Measurements from ENCODE around the gene WDR54.
"Not testable (repeated sequence)": the region's sequence is repeated elsewhere in the genome, so short reads cannot be mapped to it uniquely, and the experiment has no call there.

WDR54 gene

GRCh38 chr2:74418312-74418711, 3.2 kb upstream of the WDR54 start:
- DNase-seq (ENCODE audit: low read depth in 1 of 2, low spot score in 1 of 2) = no peak
- Histone ChIP-seq H3K4me3 (replicated peaks; ENCODE audit: insufficient read depth, low read length) (no peak overlapping the region), H3K27ac (replicated peaks) (no peak overlapping the region), H3K27me3 (ENCODE audit: insufficient read depth, poor library complexity, severe bottlenecking) (peaks cover 30% of the 10 kb centered on the region)
- TF ChIP-seq POLR2AphosphoS5 (IDR thresholded peaks at IDR 0.05; ENCODE audit: low read depth) (no peak), CTCF (IDR thresholded peaks at IDR 0.05; ENCODE audit: insufficient read depth, low read length) (no peak), SPI1 (IDR thresholded peaks at IDR 0.05; ENCODE audit: borderline replicate concordance, low read depth) (no peak), REST (IDR thresholded peaks at IDR 0.05; ENCODE audit: insufficient replicate concordance, low read depth) (no peak), GABPA (IDR thresholded peaks at IDR 0.05; ENCODE audit: low read depth) (no peak)

GRCh38 chr2:74419345-74419744, 2.2 kb upstream of the WDR54 start:
- H3K4me3 ChIP-seq (replicated peaks; ENCODE audit: insufficient read depth, low read length) = no peak overlapping the region
- peaks cover 24% of the 10 kb centered on the region for H3K27me3 ChIP-seq (ENCODE audit: insufficient read depth, poor library complexity, severe bottlenecking)
- H3K27ac ChIP-seq (replicated peaks) = no peak overlapping the region
- DNase-seq (ENCODE audit: low read depth in 1 of 2, low spot score in 1 of 2) = no peak
- no peak for TF ChIP-seq POLR2AphosphoS5 (IDR thresholded peaks at IDR 0.05; ENCODE audit: low read depth)
- TF ChIP-seq GABPA (IDR thresholded peaks at IDR 0.05; ENCODE audit: low read depth) = no peak
- TF ChIP-seq CTCF (IDR thresholded peaks at IDR 0.05; ENCODE audit: insufficient read depth, low read length) = no peak
- TF ChIP-seq SPI1 (IDR thresholded peaks at IDR 0.05; ENCODE audit: borderline replicate concordance, low read depth) = no peak
- no peak for TF ChIP-seq REST (IDR thresholded peaks at IDR 0.05; ENCODE audit: insufficient replicate concordance, low read depth)

GRCh38 chr2:74420006-74420405, 1.5 kb upstream of the WDR54 start:
- Histone ChIP-seq H3K27ac (replicated peaks) (no peak overlapping the region), H3K27me3 (ENCODE audit: insufficient read depth, poor library complexity, severe bottlenecking) (peaks cover 18% of the 10 kb centered on the region), H3K4me3 (replicated peaks; ENCODE audit: insufficient read depth, low read length) (no peak overlapping the region)
- DNase-seq (ENCODE audit: low read depth in 1 of 2, low spot score in 1 of 2) = no peak
- TF ChIP-seq SPI1 (IDR thresholded peaks at IDR 0.05; ENCODE audit: borderline replicate concordance, low read depth) (no peak), CTCF (IDR thresholded peaks at IDR 0.05; ENCODE audit: insufficient read depth, low read length) (no peak), POLR2AphosphoS5 (IDR thresholded peaks at IDR 0.05; ENCODE audit: low read depth) (no peak), GABPA (IDR thresholded peaks at IDR 0.05; ENCODE audit: low read depth) (no peak), REST (IDR thresholded peaks at IDR 0.05; ENCODE audit: insufficient replicate concordance, low read depth) (no peak)

- Histone ChIP-seq H3K4me3 (replicated peaks; ENCODE audit: insufficient read depth, low read length) (peak overlapping the region; percentile 92), H3K27me3 (ENCODE audit: insufficient read depth, poor library complexity, severe bottlenecking) (peaks cover 12% of the 10 kb centered on the region)
- not testable (repeated sequence) for DNase-seq (ENCODE audit: low read depth in 1 of 2, low spot score in 1 of 2); H3K27ac ChIP-seq (replicated peaks)
Measured at GRCh38 chr2:74420443-74421103, 957 bp upstream of the WDR54 start.

Measured in HL-60 (cell line).